GM13977 (cell line): ENCODE results near the gene CARD9.

Source experiments
- DNase-seq: peaks from one replicate; pipeline ENCODE4 v3.0.0; 2012; ENCODE audit warnings: low spot score
- CTCF ChIP-seq: IDR thresholded peaks from 2 replicates; pipeline ENCODE4 v1.5.1; 2012; ENCODE audit warnings: mild to moderate bottlenecking, control low read depth; ENCODE audit not compliant: insufficient read depth; ENCODE audit errors: extremely low read depth, missing control alignments
- in situ Hi-C: fragments of 300-500 bp; cut with MboI; formaldehyde crosslinking; loops from one replicate; pipeline ENCODE4 v1.12.0; 2022; ENCODE audit warnings: low sequenced_read_pairs, low pct_unique_long_range_greater_than_20kb, mixed read lengths, inconsistent platforms; ENCODE audit not compliant: unreplicated experiment

CARD9 gene

GRCh38 chr9:136395020-136395340 lies 21.5 kb upstream of the CARD9 start:
- DNase-seq = no peak
- in situ Hi-C loops = no loop called here
- TF ChIP-seq CTCF = no peak

GRCh38 chr9:136394312-136395019 lies 21.0 kb upstream of the CARD9 start:
- DNase-seq = no peak
- TF ChIP-seq CTCF = no peak
- in situ Hi-C loops = no loop called here

- DNase-seq = no peak
- in situ Hi-C loops = no loop called here
- no peak for TF ChIP-seq CTCF
Observed at GRCh38 chr9:136393531-136393930, 20.1 kb upstream of the CARD9 start.

- DNase-seq = no peak
- in situ Hi-C loops = no loop called here
- no peak for TF ChIP-seq CTCF
Observed at GRCh38 chr9:136392538-136393449, 19.3 kb upstream of the CARD9 start.

- in situ Hi-C loops = no loop called here
- no peak for TF ChIP-seq CTCF
- no peak for DNase-seq
Observed at GRCh38 chr9:136391737-136392537, 18.5 kb upstream of the CARD9 start.

GRCh38 chr9:136389396-136389795 lies 15.9 kb upstream of the CARD9 start:
- DNase-seq = no peak
- in situ Hi-C loops = no loop called here
- TF ChIP-seq CTCF = no peak
